IMR-90 (cell line): ENCODE data around the gene RRP15. TPM values are rescaled to one million over a fixed set of nuclear protein-coding genes. Genes with fewer than 3 reads are reported as not detected.

Source experiments
- ATAC-seq: fragments of 200-7000 bp; cut with Tn5 transposase; 2 replicates; pipeline ENCODE4 v1.9.1; 2020; ENCODE audit warnings: low read depth, mild to moderate bottlenecking, moderate library complexity
- BruUV-seq: library from RNA; stranded (reverse); fragments of 400-500 nt; replicated peaks from 2 replicates; lab custom pipeline; 2021; lab: Mats Ljungman, UMichigan
- CTCF ChIA-PET: fragments of 300-600 bp; formaldehyde crosslinking; extraction: SDS; loops from one replicate; lab custom pipeline; 2021; ENCODE audit warnings: antibody characterized with exemption; lab: Yijun Ruan, JAX
- POLR2A ChIA-PET: fragments of 300-600 bp; sonication (Branson Sonifier 250); formaldehyde crosslinking; loops from one replicate; lab custom pipeline; 2022; ENCODE audit warnings: antibody characterized with exemption; ENCODE audit not compliant: unreplicated experiment; lab: Charles Lee
- DNase-seq: peaks from one replicate; pipeline ENCODE4 v3.0.0; 2013
- H2AFZ ChIP-seq: replicated peaks from 2 replicates; pipeline ENCODE3; 2013; ENCODE audit warnings: low read length, mild to moderate bottlenecking; ENCODE audit not compliant: poor library complexity
- H2AK5ac ChIP-seq: 2 replicates; pipeline ENCODE4 v1.6.1; 2013; ENCODE audit warnings: low read depth, low read length, inconsistent platforms
- H2AK9ac ChIP-seq: replicated peaks from 2 replicates; pipeline ENCODE3; 2013; ENCODE audit warnings: mild to moderate bottlenecking, low read depth, low read length, moderate library complexity; ENCODE audit not compliant: poor library complexity
- H2BK120ac ChIP-seq: 2 replicates; pipeline ENCODE4 v1.6.1; 2013; ENCODE audit warnings: low read depth, low read length, inconsistent platforms
- H2BK15ac ChIP-seq: 3 replicates; pipeline ENCODE4 v1.6.1; 2013; ENCODE audit warnings: low read depth, low read length, inconsistent platforms
- H2BK20ac ChIP-seq: 2 replicates; pipeline ENCODE4 v1.6.1; 2013; ENCODE audit warnings: low read depth, mild to moderate bottlenecking, inconsistent platforms, low read length, moderate library complexity
- H2BK5ac ChIP-seq: 2 replicates; pipeline ENCODE4 v1.6.1; 2013; ENCODE audit warnings: mild to moderate bottlenecking, low read depth, low read length, inconsistent platforms; ENCODE audit not compliant: poor library complexity, severe bottlenecking
- H3K14ac ChIP-seq: replicated peaks from 2 replicates; pipeline ENCODE4 v1.6.1; 2013; ENCODE audit warnings: low read depth, low read length, inconsistent platforms
- H3K18ac ChIP-seq: 2 replicates; pipeline ENCODE4 v1.6.1; 2013; ENCODE audit warnings: low read depth, low read length, control low read depth
- H3K23ac ChIP-seq: 2 replicates; pipeline ENCODE4 v1.6.1; 2013; ENCODE audit warnings: low read depth, low read length, inconsistent platforms
- H3K27ac ChIP-seq: 2 replicates; pipeline ENCODE4 v1.5.1; 2013; ENCODE audit warnings: mild to moderate bottlenecking, control low read depth, low read length; ENCODE audit not compliant: insufficient read depth
- H3K27me3 ChIP-seq: 2 replicates; pipeline ENCODE4 v1.6.1; 2013; ENCODE audit warnings: low read length; ENCODE audit not compliant: control insufficient read depth, insufficient read depth
- H3K36me3 ChIP-seq: 2 replicates; pipeline ENCODE4 v1.6.1; 2013; ENCODE audit warnings: low read length, mixed read lengths; ENCODE audit not compliant: control insufficient read depth, insufficient read depth
- H3K4ac ChIP-seq: 2 replicates; pipeline ENCODE4 v1.6.1; 2013; ENCODE audit warnings: low read depth, low read length, inconsistent platforms
- H3K4me1 ChIP-seq: 2 replicates; pipeline ENCODE4 v1.6.1; 2013; ENCODE audit warnings: low read length, mixed read lengths; ENCODE audit not compliant: control insufficient read depth, insufficient read depth
- H3K4me2 ChIP-seq: 2 replicates; pipeline ENCODE4 v1.6.1; 2013; ENCODE audit warnings: low read depth, mild to moderate bottlenecking, control low read depth, low read length, moderate library complexity
- H3K4me3 ChIP-seq: 2 replicates; pipeline ENCODE4 v1.5.1; 2013; ENCODE audit warnings: low read depth, mild to moderate bottlenecking, control low read depth, low read length, moderate library complexity; ENCODE audit not compliant: insufficient read depth
- H3K56ac ChIP-seq: 2 replicates; pipeline ENCODE4 v1.6.1; 2013; ENCODE audit warnings: low read length, inconsistent platforms; ENCODE audit not compliant: insufficient read depth; ENCODE audit errors: extremely low read depth
- H3K79me1 ChIP-seq, 2 experiments: 2 replicates each; pipeline ENCODE4 v1.6.1; 2013; ENCODE audit warnings: low read length in 2 of 2, inconsistent platforms in 1 of 2, low read depth in 1 of 2
- H3K9ac ChIP-seq: 2 replicates; pipeline ENCODE4 v1.6.1; 2013; ENCODE audit warnings: low read depth, low read length, control low read depth
- H3K9me1 ChIP-seq: 2 replicates; pipeline ENCODE4 v1.6.1; 2013; ENCODE audit warnings: low read length, inconsistent platforms; ENCODE audit not compliant: insufficient read depth
- H3K9me3 ChIP-seq: 2 replicates; pipeline ENCODE4 v1.6.1; 2013; ENCODE audit warnings: low read length; ENCODE audit not compliant: control insufficient read depth, insufficient read depth
- H4K20me1 ChIP-seq: 2 replicates; pipeline ENCODE4 v1.6.1; 2013; ENCODE audit warnings: low read length, inconsistent platforms; ENCODE audit not compliant: insufficient read depth
- H4K5ac ChIP-seq: 2 replicates; pipeline ENCODE4 v1.6.1; 2013; ENCODE audit warnings: mild to moderate bottlenecking, low read depth, low read length, control low read depth
- H4K8ac ChIP-seq, 2 experiments: 2 replicates each; pipeline ENCODE4 v1.6.1; 2013; ENCODE audit warnings: low read depth in 2 of 2, low read length in 2 of 2, control low read depth in 1 of 2, inconsistent platforms in 1 of 2
- H4K91ac ChIP-seq: 2 replicates; pipeline ENCODE4 v1.6.1; 2013; ENCODE audit warnings: low read depth, low read length, inconsistent platforms; ENCODE audit not compliant: insufficient read depth
- POLR2A ChIP-seq: IDR thresholded peaks from 2 replicates; pipeline ENCODE4 v1.6.1; 2012; ENCODE audit warnings: mild to moderate bottlenecking, low read depth, low read length
- RFX5 ChIP-seq: IDR thresholded peaks from 2 replicates; pipeline ENCODE4 v1.8.0; 2012; ENCODE audit warnings: low read depth, mild to moderate bottlenecking, low read length, moderate library complexity
- USF2 ChIP-seq: fragments of 150-350 bp; IDR thresholded peaks from 2 replicates; pipeline ENCODE4 v1.6.1; 2017; ENCODE audit warnings: mild to moderate bottlenecking, antibody characterized with exemption, low read length, low read depth
- WGBS, 2 experiments: methylation state at CpG; one replicate each; pipeline versions ENCODE4 v1.1.5 to v1.1.7; 2013; ENCODE audit warnings: missing lambda C conversion rate in 2 of 2; ENCODE audit not compliant: insufficient read length in 1 of 2; ENCODE audit errors: extremely low coverage in 2 of 2; 5-methylcytosine and 5-hydroxymethylcytosine counted together
- dilution Hi-C: fragments of 300-500 bp; cut with HindIII; formaldehyde crosslinking; loops from one replicate; pipeline ENCODE4 v1.14.3; 2018; ENCODE audit warnings: low sequenced_read_pairs; ENCODE audit not compliant: unreplicated experiment
- in situ Hi-C: fragments of 300-500 bp; cut with MboI; formaldehyde crosslinking; loops from 3 replicates; pipeline ENCODE4 v1.14.3; 2019; ENCODE audit warnings: low sequenced_read_pairs, inconsistent platforms, mixed read lengths
- intact Hi-C: fragments of 100-400 bp; cut with micrococcal nuclease; formaldehyde crosslinking; loops from 2 replicates; pipeline ENCODE4 v1.10.0; 2022
- polyA plus RNA-seq, 3 experiments: library from polyadenylated mRNA; depleted of rRNA; stranded (reverse); fragments of >200 nt; gene quantifications; 2 replicates each; pipeline ENCODE4 v1.2.3, GENCODE V29; 2012; ENCODE audit warnings: low replicate concordance in 1 of 3
- total RNA-seq: library from RNA; depleted of rRNA; stranded (reverse); fragments of >200 nt; gene quantifications from 2 replicates; pipeline ENCODE4 v1.2.3, GENCODE V29; 2012

RRP15 gene
- total and polyA plus RNA-seq, 2 of the 4 experiments (the other 2 are of a cell fraction): 3.1 to 4.1 TPM

- H3K56ac ChIP-seq: no peak overlapping the region
- H3K14ac ChIP-seq: no peak overlapping the region
- H3K79me1 ChIP-seq: no peaks in the 10 kb centered on the region
- no peak overlapping the region for H2AK5ac ChIP-seq
- no peak overlapping the region for H4K8ac ChIP-seq
- no peaks in the 10 kb centered on the region for H3K9me1 ChIP-seq
- H3K27ac ChIP-seq: no peak overlapping the region
- no peaks in the 10 kb centered on the region for H3K27me3 ChIP-seq
- dilution Hi-C loops (no loop called here), in situ Hi-C loops (no loop called here), intact Hi-C loops (no loop called here)
- no peak overlapping the region for H3K4ac ChIP-seq
- no peak overlapping the region for H3K4me2 ChIP-seq
- H3K23ac ChIP-seq: no peak overlapping the region
- ATAC-seq: no peak
- peaks cover 2% of the 10 kb centered on the region; the same call in 1 of the 2 replicates for H3K9me3 ChIP-seq
- ChIA-PET POLR2A (no interaction called here), CTCF (no interaction called here)
- H3K4me3 ChIP-seq: no peak overlapping the region
- no peak overlapping the region for H4K5ac ChIP-seq
- H4K91ac ChIP-seq: no peak overlapping the region
- no peak overlapping the region for H2BK120ac ChIP-seq
- DNase-seq: no peak
- no peaks in the 10 kb centered on the region for H3K36me3 ChIP-seq
- H2BK5ac ChIP-seq: no peak overlapping the region
- BruUV-seq: no TSS peak
- TF ChIP-seq RFX5: no peak
- TF ChIP-seq USF2: no peak
- TF ChIP-seq POLR2A: no peak
- no peak overlapping the region for H2AFZ ChIP-seq
- H3K18ac ChIP-seq: no peak overlapping the region
- H4K20me1 ChIP-seq: no peaks in the 10 kb centered on the region
- no CpG with 5 or more reads among the region's 2 CpGs for WGBS, 2 experiments
- H3K4me1 ChIP-seq: no peaks in the 10 kb centered on the region
- no peak overlapping the region for H2AK9ac ChIP-seq
- no peak overlapping the region for H2BK15ac ChIP-seq
- H2BK20ac ChIP-seq: no peak overlapping the region
- no peak overlapping the region for H3K9ac ChIP-seq
Observed at GRCh38 chr1:218262259-218262658, 22.8 kb upstream of the RRP15 start.
